Measurements from ENCODE around the gene LY6G6D.

LY6G6D gene

GRCh38 chr6:31715022-31715958 is at the start of gene LY6G6D:
TSS of gene LY6G6D (plus strand) at chr6:31715348. CDS start at chr6:31715356, 8 bp downstream.
- no peak for DNase-seq
- H3K36me3 Mint-ChIP-seq (ENCODE audit: low read depth), result no peaks in the 10 kb centered on the region
- no peak within 1 kb of the TSS for H3K27ac Mint-ChIP-seq
- H3K9me3 Mint-ChIP-seq, result no peaks in the 10 kb centered on the region
- H3K27me3 Mint-ChIP-seq, result no peaks in the 10 kb centered on the region
- H3K4me1 Mint-ChIP-seq (ENCODE audit: low read depth), result peaks cover 11% of the 10 kb centered on the region
- H3K4me3 Mint-ChIP-seq, result no peak within 1 kb of the TSS

- H3K4me1 Mint-ChIP-seq (ENCODE audit: low read depth), result peaks cover 74% of the 10 kb centered on the region
- H3K27ac Mint-ChIP-seq, result peak within 1 kb of the TSS; percentile 97
- DNase-seq, result peak; percentile 97
- H3K4me3 Mint-ChIP-seq, result peak within 1 kb of the TSS; percentile 89
- peaks cover 100% of the 10 kb centered on the region for H3K36me3 Mint-ChIP-seq (ENCODE audit: low read depth)
- H3K9me3 Mint-ChIP-seq, result no peaks in the 10 kb centered on the region
- H3K27me3 Mint-ChIP-seq, result no peaks in the 10 kb centered on the region
Measured at GRCh38 chr6:31665501-31666336, 49.4 kb upstream of the LY6G6D start, which contains the start of gene CSNK2B. TSS of gene CSNK2B (plus strand) at chr6:31666080. CDS start at chr6:31666832, 752 bp downstream.

- Mint-ChIP-seq H3K9me3 (no peaks in the 10 kb centered on the region), H3K27ac (peak overlapping the region; percentile 97), H3K27me3 (no peaks in the 10 kb centered on the region), H3K4me3 (peak overlapping the region; percentile 89), H3K4me1 (ENCODE audit: low read depth) (peaks cover 67% of the 10 kb centered on the region), H3K36me3 (ENCODE audit: low read depth) (peaks cover 100% of the 10 kb centered on the region)
- DNase-seq, result no peak
Measured at GRCh38 chr6:31666337-31666965, 48.7 kb upstream of the LY6G6D start.

- Mint-ChIP-seq H3K4me1 (ENCODE audit: low read depth) (peaks cover 38% of the 10 kb centered on the region), H3K9me3 (no peaks in the 10 kb centered on the region), H3K36me3 (ENCODE audit: low read depth) (peaks cover 95% of the 10 kb centered on the region), H3K4me3 (no peak within 1 kb of the TSS), H3K27ac (peak within 1 kb of the TSS; percentile 79), H3K27me3 (no peaks in the 10 kb centered on the region)
- DNase-seq, result no peak
Measured at GRCh38 chr6:31669676-31670075, 45.5 kb upstream of the LY6G6D start, which contains the start of gene LY6G5B. TSS of gene LY6G5B (plus strand) at chr6:31669976. CDS start at chr6:31670951, 975 bp downstream.

GRCh38 chr6:31676322-31676903 is 38.7 kb upstream of the LY6G6D start:
- H3K27me3 Mint-ChIP-seq, result no peaks in the 10 kb centered on the region
- peaks cover 37% of the 10 kb centered on the region for H3K36me3 Mint-ChIP-seq (ENCODE audit: low read depth)
- H3K4me3 Mint-ChIP-seq, result no peak overlapping the region
- peak overlapping the region; percentile 9 for H3K27ac Mint-ChIP-seq
- peaks cover 14% of the 10 kb centered on the region for H3K4me1 Mint-ChIP-seq (ENCODE audit: low read depth)
- H3K9me3 Mint-ChIP-seq, result no peaks in the 10 kb centered on the region
- no peak for DNase-seq

- H3K27me3 Mint-ChIP-seq, result no peaks in the 10 kb centered on the region
- no peak for DNase-seq
- H3K36me3 Mint-ChIP-seq (ENCODE audit: low read depth), result peaks cover 32% of the 10 kb centered on the region
- no peaks in the 10 kb centered on the region for H3K9me3 Mint-ChIP-seq
- H3K27ac Mint-ChIP-seq, result no peak overlapping the region
- no peak overlapping the region for H3K4me3 Mint-ChIP-seq
- H3K4me1 Mint-ChIP-seq (ENCODE audit: low read depth), result peaks cover 19% of the 10 kb centered on the region
Measured at GRCh38 chr6:31676904-31677303, 38.2 kb upstream of the LY6G6D start.

- H3K9me3 Mint-ChIP-seq, result no peaks in the 10 kb centered on the region
- H3K4me1 Mint-ChIP-seq (ENCODE audit: low read depth), result peaks cover 20% of the 10 kb centered on the region
- H3K27ac Mint-ChIP-seq, result no peak overlapping the region
- no peaks in the 10 kb centered on the region for H3K27me3 Mint-ChIP-seq
- no peak overlapping the region for H3K4me3 Mint-ChIP-seq
- DNase-seq, result no peak
- H3K36me3 Mint-ChIP-seq (ENCODE audit: low read depth), result peaks cover 21% of the 10 kb centered on the region
Measured at GRCh38 chr6:31677955-31678354, 37.2 kb upstream of the LY6G6D start.

- Mint-ChIP-seq H3K4me3 (peak within 1 kb of the TSS; percentile 79), H3K27ac (peak within 1 kb of the TSS; percentile 75), H3K36me3 (ENCODE audit: low read depth) (peaks cover 13% of the 10 kb centered on the region), H3K9me3 (no peaks in the 10 kb centered on the region), H3K27me3 (no peaks in the 10 kb centered on the region), H3K4me1 (ENCODE audit: low read depth) (peaks cover 20% of the 10 kb centered on the region)
- DNase-seq, result peak; percentile 77
Measured at GRCh38 chr6:31680226-31681134, 34.7 kb upstream of the LY6G6D start, which contains the start of gene LY6G5C. TSS of gene LY6G5C (minus strand) at chr6:31681067. CDS start at chr6:31680373, 694 bp downstream.

GRCh38 chr6:31681135-31681671 is 33.9 kb upstream of the LY6G6D start:
- peak overlapping the region; percentile 75 for H3K27ac Mint-ChIP-seq

GRCh38 chr6:31683591-31683990 is 31.6 kb upstream of the LY6G6D start:
- Mint-ChIP-seq H3K27ac (no peak overlapping the region), H3K27me3 (no peaks in the 10 kb centered on the region), H3K9me3 (no peaks in the 10 kb centered on the region), H3K36me3 (ENCODE audit: low read depth) (peaks cover 41% of the 10 kb centered on the region), H3K4me1 (ENCODE audit: low read depth) (peaks cover 20% of the 10 kb centered on the region), H3K4me3 (no peak overlapping the region)
- no peak for DNase-seq

More at GRCh38 chr6:31681135-31681671, 33.9 kb upstream of the LY6G6D start:
- Mint-ChIP-seq H3K27me3 (no peaks in the 10 kb centered on the region), H3K4me3 (peak overlapping the region; percentile 79), H3K9me3 (no peaks in the 10 kb centered on the region), H3K36me3 (ENCODE audit: low read depth) (peaks cover 18% of the 10 kb centered on the region), H3K4me1 (ENCODE audit: low read depth) (peaks cover 20% of the 10 kb centered on the region)
- DNase-seq, result peak; percentile 67

GRCh38 chr6:31686483-31686882 is 28.7 kb upstream of the LY6G6D start:
- no peaks in the 10 kb centered on the region for H3K27me3 Mint-ChIP-seq
- DNase-seq, result no peak
- no peak overlapping the region for H3K4me3 Mint-ChIP-seq
- H3K27ac Mint-ChIP-seq, result no peak overlapping the region
- no peaks in the 10 kb centered on the region for H3K9me3 Mint-ChIP-seq
- H3K36me3 Mint-ChIP-seq (ENCODE audit: low read depth), result peaks cover 69% of the 10 kb centered on the region
- H3K4me1 Mint-ChIP-seq (ENCODE audit: low read depth), result peaks cover 14% of the 10 kb centered on the region

- Mint-ChIP-seq H3K9me3 (no peaks in the 10 kb centered on the region), H3K36me3 (ENCODE audit: low read depth) (peaks cover 75% of the 10 kb centered on the region), H3K4me3 (no peak overlapping the region), H3K27ac (no peak overlapping the region), H3K4me1 (ENCODE audit: low read depth) (peaks cover 9% of the 10 kb centered on the region), H3K27me3 (no peaks in the 10 kb centered on the region)
- DNase-seq, result no peak
Measured at GRCh38 chr6:31687321-31687720, 27.8 kb upstream of the LY6G6D start.
